WTC11 (cell line): ENCODE data around the gene UNC13D.

ENCODE experiments used
- ATF1 ChIP-seq: sonication (generic); formaldehyde crosslinking; IDR thresholded peaks from 2 replicates; pipeline ENCODE4 v1.8.1; 2023; ENCODE audit warnings: mild to moderate bottlenecking, moderate library complexity, missing genetic modification reagents
- MXD4 ChIP-seq: fragments of 250-450 bp; sonication (Bioruptor Pico); IDR thresholded peaks from 2 replicates; pipeline ENCODE4 v1.8.0; 2021; ENCODE audit warnings: mild to moderate bottlenecking, moderate library complexity, borderline replicate concordance
- NR2C2 ChIP-seq: sonication (generic); formaldehyde crosslinking; IDR thresholded peaks from 2 replicates; pipeline ENCODE4 v1.8.0; 2022; ENCODE audit warnings: mild to moderate bottlenecking, missing genetic modification reagents
- PREB ChIP-seq: sonication (generic); formaldehyde crosslinking; IDR thresholded peaks from 2 replicates; pipeline ENCODE4 v1.8.1; 2022; ENCODE audit warnings: mild to moderate bottlenecking, missing genetic modification reagents, moderate library complexity, borderline replicate concordance
- SOX15 ChIP-seq: fragments of 250-450 bp; sonication (Bioruptor Pico); IDR thresholded peaks from 2 replicates; pipeline ENCODE4 v1.9.0; 2021; ENCODE audit warnings: mild to moderate bottlenecking
- ZBTB21 ChIP-seq: sonication (generic); formaldehyde crosslinking; IDR thresholded peaks from 2 replicates; pipeline ENCODE4 v1.8.1; 2023; ENCODE audit warnings: mild to moderate bottlenecking, missing genetic modification reagents, borderline replicate concordance
- ZNF121 ChIP-seq: sonication (generic); formaldehyde crosslinking; IDR thresholded peaks from 2 replicates; pipeline ENCODE4 v1.8.0; 2023; ENCODE audit warnings: missing genetic modification reagents

DNA sequence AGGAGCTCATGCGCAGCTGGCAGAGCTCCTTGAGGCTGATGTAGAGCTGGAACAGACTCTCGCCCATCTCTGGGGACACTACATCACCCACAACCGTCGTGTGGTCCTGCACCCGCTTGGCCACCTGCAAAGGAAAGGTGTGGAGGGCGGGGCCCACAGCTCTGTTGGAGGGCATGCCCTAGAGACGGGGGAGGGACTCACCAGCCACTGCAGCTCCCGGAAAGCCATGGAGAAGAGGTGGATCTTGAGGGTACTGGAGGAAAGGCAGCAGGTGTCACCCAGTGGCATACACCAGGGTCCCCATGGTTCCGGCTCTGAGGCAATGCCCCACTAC lies 8.6 kb downstream of the UNC13D start:
- TF ChIP-seq ZBTB21 (no peak), NR2C2 (no peak), SOX15 (CRISPR knock-in tag) (no peak), MXD4 (CRISPR knock-in tag) (no peak), ZNF121 (CRISPR knock-in tag) (no peak), PREB (CRISPR knock-in tag) (no peak), ATF1 (no peak)
